ENCODE measurements around the gene KIDINS220.

The KIDINS220 gene

GRCh38 chr2:8806885-8807704 is 30.3 kb downstream of the KIDINS220 start:
- H3K4me3 ChIP-seq (ENCODE audit: low read depth, low read length), result no peak overlapping the region

DNA sequence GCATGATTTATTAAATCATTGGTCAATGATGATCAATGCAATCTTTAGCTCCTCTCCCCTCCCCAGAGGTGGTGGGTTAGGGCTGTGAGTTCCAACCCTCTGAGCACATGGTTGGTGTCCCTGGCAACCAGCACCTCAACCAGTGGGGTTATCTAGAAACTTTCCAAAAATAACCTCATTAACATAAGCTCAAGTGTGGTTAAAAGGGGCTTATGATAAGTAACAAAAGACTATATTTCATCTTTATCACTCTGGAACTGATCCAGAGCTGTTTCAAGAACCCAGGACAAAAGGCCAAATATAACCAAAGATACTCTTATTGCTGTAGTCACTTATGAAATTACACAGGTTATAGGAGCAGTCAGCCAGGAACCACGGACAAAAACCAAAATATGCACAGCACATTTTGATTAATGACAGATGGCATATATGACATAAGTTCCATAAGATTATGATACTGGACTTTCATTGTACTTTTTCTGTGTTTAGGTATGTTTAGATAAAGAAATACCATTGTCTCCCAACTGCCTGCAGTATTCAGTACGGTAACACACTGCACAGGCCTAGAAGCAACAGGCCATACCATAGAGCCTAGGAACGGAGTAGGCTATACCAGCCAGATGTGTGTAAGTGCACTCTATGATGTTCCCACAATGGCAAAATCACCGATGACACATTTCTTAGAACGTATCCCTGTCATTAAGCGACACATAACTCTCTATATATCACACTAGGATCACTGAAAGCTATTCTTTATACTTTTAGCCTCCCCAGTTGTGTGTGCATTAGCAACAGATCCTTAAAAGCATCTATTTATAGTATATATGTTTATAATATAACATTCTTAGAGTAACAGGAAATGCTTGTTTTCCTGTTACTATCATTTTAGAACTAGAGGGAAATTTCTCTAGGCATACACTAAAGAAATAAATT is 31.9 kb downstream of the KIDINS220 start:
- no peak overlapping the region for H3K4me3 ChIP-seq (ENCODE audit: low read depth, low read length)

DNA sequence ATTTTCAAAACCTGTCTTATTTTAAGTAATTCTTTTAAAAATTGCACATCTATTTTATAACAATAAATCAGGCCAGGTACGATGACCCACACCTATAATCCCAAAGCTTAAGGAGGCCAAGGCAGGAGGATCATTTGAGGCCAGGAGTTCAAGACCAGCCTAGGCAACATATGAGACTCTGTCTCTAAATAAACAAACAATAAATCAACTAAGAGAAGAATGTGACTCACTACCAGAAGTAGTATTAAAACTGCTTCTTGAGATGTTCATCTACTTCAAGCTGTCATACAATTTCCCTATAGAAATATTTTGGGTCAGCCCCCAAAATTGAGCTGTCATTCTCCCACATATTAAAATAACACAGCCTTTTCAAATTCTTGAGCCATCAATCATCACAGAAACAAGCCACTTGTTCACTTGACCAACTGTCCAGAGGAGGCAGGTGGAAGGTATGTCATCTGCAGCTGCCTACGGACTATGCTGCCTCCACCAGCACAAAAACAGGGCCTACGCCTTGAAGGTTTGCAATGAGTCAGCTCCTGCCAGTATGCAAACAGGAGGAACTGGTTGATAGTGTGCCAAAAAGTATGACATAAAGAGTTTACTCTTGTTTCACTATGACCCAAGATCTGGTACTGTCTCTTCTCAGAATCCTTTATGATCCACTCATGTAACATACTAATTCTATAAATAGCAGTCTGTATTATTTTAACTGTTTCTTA is 33.6 kb downstream of the KIDINS220 start:
- no peak overlapping the region for H3K4me3 ChIP-seq (ENCODE audit: low read depth, low read length)

DNA sequence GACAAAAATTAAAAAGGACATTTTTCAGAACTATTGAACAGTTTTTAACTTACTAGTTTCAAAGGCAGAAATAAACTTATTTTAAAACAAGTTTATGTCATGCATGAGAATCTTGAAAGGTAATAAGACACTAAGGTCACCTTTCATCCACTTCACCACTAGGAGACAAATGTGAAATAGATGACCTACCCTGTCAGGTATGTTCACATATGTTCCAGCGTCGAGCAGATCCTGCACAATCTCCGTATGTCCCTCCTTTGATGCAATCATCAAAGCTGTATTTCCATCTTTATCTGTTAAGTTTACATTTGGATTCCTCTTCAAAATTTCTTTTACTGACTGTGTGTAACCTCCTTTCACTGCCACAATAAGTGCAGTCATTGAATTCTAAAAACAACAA is 34.7 kb downstream of the KIDINS220 start:
- no peak overlapping the region for H3K4me3 ChIP-seq (ENCODE audit: low read depth, low read length)

GRCh38 chr2:8800821-8801220 is 36.6 kb downstream of the KIDINS220 start:
- no peak overlapping the region for H3K4me3 ChIP-seq (ENCODE audit: low read depth, low read length)

DNA sequence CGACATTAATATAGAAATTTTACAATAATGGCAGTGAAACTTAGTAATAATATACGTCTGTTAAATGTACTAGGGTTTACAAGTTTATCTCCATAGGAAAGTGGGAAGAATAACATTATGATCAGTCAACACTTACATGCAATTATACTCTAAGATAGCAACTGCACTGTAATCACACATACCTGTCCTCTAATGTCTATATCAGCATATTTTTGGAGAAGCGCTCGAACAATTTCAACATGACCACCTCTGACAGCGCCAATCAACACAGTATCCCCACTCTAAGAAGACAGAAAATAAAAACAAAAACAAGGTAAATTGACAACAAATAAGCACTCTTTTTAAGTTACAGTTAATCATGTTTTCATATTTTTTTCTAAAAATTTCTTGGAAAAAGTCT is 37.2 kb downstream of the KIDINS220 start:
- no peak overlapping the region for H3K4me3 ChIP-seq (ENCODE audit: low read depth, low read length)

DNA sequence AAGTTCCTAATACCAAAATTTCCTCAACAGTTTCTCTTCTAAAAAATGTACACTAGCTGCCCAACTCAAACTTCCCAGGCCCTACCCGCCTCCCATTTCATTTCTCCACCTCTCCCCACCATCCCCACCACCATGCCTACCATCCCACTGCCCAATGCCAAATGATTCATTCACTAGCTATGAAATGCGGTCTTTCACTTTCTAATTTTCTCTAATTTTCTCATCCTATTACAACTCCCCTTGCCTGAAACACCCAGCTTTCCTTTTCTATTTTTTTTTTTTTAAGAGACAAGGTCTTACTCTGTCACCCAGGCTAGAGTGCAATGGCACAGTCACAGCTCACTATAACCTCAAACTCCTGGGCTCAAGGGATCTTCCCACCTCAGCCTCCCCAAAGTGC is 38.4 kb downstream of the KIDINS220 start:
- H3K4me3 ChIP-seq (ENCODE audit: low read depth, low read length), result no peak overlapping the region

DNA sequence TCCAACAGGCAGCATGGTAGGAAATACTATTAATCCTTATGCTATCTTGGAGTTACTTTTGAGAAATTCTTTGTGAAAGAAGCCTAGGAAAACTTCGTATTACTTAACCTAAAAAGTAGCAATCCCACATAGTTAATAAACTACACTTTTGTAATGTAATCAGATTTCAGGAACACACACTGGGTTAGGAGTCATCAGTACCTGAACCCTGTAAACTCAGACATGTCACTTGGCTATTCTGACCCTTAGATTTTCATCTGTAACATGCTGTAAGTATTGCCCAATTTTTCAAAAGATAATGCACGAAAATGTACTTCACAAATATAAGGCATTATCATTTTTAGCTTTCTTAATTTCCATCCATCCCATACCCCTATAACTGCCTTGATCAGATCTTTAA is 39.0 kb downstream of the KIDINS220 start:
- no peak overlapping the region for H3K4me3 ChIP-seq (ENCODE audit: low read depth, low read length)

- H3K4me3 ChIP-seq (ENCODE audit: low read depth, low read length), result no peak overlapping the region
These were observed 39.7 kb downstream of the KIDINS220 start for GRCh38 chr2:8797682-8798081.

- no peak overlapping the region for H3K4me3 ChIP-seq (ENCODE audit: low read depth, low read length)
These were observed 40.4 kb downstream of the KIDINS220 start for GRCh38 chr2:8796878-8797550.

DNA sequence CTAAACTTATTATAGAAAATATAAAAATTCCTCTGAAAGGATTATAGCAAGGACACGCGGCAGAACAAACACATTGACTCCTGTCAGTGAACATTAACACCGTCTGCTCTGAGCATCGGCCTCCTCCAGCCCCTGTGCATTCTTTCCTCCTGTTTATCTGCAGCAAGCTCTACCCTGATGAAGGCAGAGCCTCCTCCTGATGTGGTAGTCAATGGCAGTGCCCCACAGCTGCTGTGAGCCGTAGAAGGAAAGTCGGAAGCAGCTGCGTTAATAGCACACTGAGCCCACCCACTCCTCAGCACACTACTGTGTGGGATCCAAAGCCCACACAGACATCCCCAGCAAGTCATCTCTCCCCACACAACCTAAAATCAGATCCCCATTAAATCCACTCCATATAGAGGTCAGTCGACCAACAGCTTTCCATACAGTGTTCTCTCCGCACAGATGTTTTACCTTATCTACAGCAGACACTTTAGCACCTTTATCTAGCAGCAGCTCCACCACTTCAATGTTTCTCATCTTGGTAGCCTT is 41.0 kb downstream of the KIDINS220 start:
- no peak overlapping the region for H3K4me3 ChIP-seq (ENCODE audit: low read depth, low read length)

DNA sequence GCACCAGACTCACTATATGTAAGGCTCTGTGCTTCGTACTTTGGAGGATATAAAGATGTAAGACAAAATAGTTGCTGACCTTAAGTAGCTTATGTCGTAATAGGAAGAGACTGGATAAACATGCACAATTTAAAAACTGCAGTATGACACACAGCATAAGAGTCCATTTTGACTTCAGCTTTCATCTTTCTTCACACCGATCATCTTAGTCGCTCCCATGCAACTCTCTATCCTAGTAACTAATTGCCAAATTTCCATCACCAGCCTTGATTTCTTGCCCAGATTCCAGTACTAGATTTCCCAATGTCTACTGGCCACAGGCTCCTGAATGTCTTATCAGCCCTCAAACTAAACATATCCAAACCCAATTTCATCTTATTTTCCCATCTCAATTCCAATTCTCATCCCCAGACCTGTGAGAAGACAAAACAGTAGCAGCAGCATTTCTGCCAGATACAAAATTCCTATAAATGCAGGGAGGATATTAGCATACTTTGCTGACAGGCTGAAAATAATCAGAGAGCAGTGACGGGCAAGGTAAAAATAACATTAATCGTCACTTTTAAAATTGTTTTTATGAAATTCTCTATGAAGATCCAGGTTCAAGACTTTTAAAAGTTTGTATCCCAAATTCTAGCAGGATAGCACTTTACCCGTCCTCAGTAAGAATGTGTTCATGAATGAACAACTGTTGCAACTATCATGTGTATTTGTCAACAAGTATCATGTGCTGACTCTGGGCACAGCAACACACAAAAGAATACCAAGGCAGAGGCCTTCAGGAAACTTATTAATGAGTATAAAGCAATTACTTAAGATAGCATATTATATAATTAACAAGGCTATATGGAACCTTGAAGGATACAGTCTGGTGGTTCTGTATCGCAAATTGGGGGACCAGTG is 42.2 kb downstream of the KIDINS220 start:
- no peak overlapping the region for H3K4me3 ChIP-seq (ENCODE audit: low read depth, low read length)

- H3K4me3 ChIP-seq (ENCODE audit: low read depth, low read length), result no peak overlapping the region
These were observed 46.7 kb downstream of the KIDINS220 start for GRCh38 chr2:8790739-8791162.

DNA sequence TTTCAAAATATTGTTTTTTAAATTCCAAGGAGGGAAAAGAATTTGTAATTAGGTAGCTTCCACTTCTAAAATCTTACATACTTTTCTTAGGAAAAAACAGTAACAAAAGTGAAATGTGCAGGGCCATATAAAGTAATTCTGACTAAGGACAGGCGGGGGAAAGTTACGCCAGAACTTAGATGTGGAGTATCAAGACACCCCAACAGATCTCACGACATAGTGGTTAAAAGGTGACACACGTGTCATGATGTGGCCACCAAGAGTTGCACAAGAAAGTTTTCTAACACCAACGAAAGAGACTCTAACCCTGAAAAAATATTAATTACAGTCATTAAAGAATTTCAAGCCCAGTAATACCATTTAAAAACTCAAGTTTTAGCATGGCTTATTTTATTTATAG is 51.0 kb downstream of the KIDINS220 start:
- H3K4me3 ChIP-seq (ENCODE audit: low read depth, low read length), result no peak overlapping the region

DNA sequence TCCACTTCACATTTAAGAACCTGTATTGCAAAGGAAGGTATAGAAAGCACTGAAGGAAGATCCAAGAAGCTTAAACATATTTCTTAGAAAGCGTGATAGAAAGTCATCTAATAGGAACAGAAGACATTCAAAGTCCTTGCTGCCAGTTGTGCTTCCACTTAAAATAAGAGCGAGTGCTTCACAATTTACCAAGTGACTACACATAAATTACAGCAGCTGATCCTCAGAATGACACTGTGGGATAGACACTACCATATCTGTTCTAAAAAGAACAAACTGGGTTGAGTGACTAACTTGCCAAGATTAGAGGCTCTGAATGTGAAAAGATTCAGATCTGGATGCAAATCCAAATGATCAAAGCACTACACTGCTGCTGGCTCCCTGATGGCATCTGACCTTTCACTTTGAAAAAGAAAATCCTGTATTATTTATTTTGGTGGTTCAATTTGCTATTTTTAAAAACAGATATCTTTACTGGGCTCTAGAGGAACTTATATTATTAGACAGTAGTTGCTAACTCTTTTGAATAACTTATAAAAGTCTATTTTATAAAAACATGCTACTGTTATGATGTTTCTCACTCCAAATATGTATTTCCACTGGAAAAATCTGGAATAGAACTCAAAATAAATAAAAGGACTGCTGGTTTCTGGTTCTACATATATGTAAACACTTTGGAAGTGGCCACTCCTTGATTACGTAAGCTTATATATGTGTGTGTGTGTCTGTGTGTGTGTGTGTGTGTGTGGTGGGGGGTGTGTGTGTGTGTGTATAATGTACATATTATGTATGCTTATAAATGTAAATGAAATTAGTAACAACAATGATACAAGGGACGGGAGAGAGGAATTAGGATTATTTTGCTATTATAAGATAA is 57.4 kb downstream of the KIDINS220 start:
- H3K4me3 ChIP-seq (ENCODE audit: low read depth, low read length), result no peak overlapping the region

- H3K4me3 ChIP-seq (ENCODE audit: low read depth, low read length), result no peak overlapping the region
These were observed 63.0 kb downstream of the KIDINS220 start for GRCh38 chr2:8774371-8774770.

- H3K4me3 ChIP-seq (ENCODE audit: low read depth, low read length), result no peak overlapping the region
These were observed 70.1 kb downstream of the KIDINS220 start for GRCh38 chr2:8767324-8767723.

DNA sequence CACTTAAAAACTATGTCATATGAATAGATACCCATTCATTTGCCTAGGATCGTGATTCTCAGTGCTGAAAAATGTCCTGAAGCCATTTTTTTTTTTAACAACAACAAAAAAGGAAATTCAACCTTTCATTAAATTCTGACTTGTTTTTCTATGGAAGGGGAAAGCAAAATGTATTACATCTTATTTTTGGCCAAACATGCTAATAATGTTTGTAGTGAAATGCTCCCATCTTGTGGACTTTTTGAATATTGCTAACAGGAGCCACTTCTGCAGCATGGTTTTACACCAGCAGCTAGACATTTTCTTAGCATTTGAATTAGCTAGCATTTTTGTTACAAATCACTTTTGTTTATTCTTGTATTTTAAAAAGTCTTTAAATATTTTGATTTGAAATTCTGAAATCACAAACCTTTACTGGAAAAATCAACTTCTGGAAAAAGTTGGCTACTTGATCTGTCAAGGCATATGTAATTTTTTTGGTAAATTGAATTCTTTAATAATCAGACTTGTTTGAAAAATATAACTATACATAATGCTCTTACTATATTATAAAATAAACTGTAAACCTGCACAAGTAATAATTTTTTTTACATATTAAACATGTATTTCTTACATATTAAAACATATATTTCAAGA is 75.8 kb downstream of the KIDINS220 start:
- no peak overlapping the region for H3K4me3 ChIP-seq (ENCODE audit: low read depth, low read length)

Measured in iPS-11a (cell line).